CD14-positive monocyte (primary cell): ENCODE measurements around the gene CHD2. TPM values are rescaled to one million over a fixed set of nuclear protein-coding genes. Genes with fewer than 3 reads are reported as not detected.
A peak's percentile ranks its signal among the peaks of the same experiment; 100 is the strongest.

Source experiments
- DNase-seq, 3 donors: peaks; one replicate each; pipeline ENCODE4 v3.0.0-alpha.2; 2011 to 2022
- H2AFZ ChIP-seq: 2 replicates; pipeline ENCODE4 v1.6.0; 2012; ENCODE audit warnings: mild to moderate bottlenecking, low read depth, low read length, inconsistent platforms; ENCODE audit not compliant: insufficient read depth, poor library complexity, severe bottlenecking
- H3K27ac ChIP-seq, 2 donors: 1 replicate in 1 of 2; 2 replicates in 1 of 2; pipeline ENCODE4 v1.5.1; 2012 to 2013; ENCODE audit warnings: low read length in 2 of 2, control low read depth in 1 of 2, inconsistent platforms in 1 of 2, low read depth in 1 of 2, mild to moderate bottlenecking in 1 of 2
- H3K27me3 ChIP-seq, 2 donors: one replicate each; pipeline versions ENCODE4 v1.6.0 to v1.6.1; 2011 to 2013; ENCODE audit warnings: low read length in 2 of 2; ENCODE audit not compliant: control insufficient read depth in 2 of 2, insufficient read depth in 2 of 2
- H3K36me3 ChIP-seq, 2 donors: replicated peaks in 1 of 2; 1 replicate in 1 of 2; 2 replicates in 1 of 2; pipeline versions ENCODE4 v1.5.1 to v1.6.1; 2012 to 2013; ENCODE audit warnings: low read length in 2 of 2, control low read depth in 1 of 2, inconsistent platforms in 1 of 2, mild to moderate bottlenecking in 1 of 2; ENCODE audit not compliant: insufficient read depth in 2 of 2, control insufficient read depth in 1 of 2
- H3K4me1 ChIP-seq, 2 donors: 1 replicate in 1 of 2; 2 replicates in 1 of 2; pipeline versions ENCODE4 v1.5.1 to v1.6.1; 2012 to 2013; ENCODE audit warnings: low read length in 2 of 2, control low read depth in 1 of 2, inconsistent platforms in 1 of 2, mild to moderate bottlenecking in 1 of 2, moderate library complexity in 1 of 2; ENCODE audit not compliant: insufficient read depth in 2 of 2, control insufficient read depth in 1 of 2
- H3K4me2 ChIP-seq: replicated peaks from 2 replicates; pipeline ENCODE3; 2012; ENCODE audit warnings: low read length, moderate library complexity, mild to moderate bottlenecking; ENCODE audit not compliant: poor library complexity, severe bottlenecking; ENCODE audit errors: extremely low read depth
- H3K4me3 ChIP-seq, 3 experiments: fragments of 200-600 bp in 1 of 3; sonication (generic) in 1 of 3; replicated peaks in 1 of 3; 1 replicate in 2 of 3; 2 replicates in 1 of 3; pipeline ENCODE4 v1.5.1; 2011 to 2013; ENCODE audit warnings: low read length in 3 of 3, mild to moderate bottlenecking in 3 of 3, control low read depth in 2 of 3, low read depth in 2 of 3, inconsistent platforms in 1 of 3, moderate library complexity in 1 of 3
- H3K79me2 ChIP-seq: 2 replicates; pipeline ENCODE4 v1.6.0; 2012; ENCODE audit warnings: mild to moderate bottlenecking, control low read depth, inconsistent platforms, low read length, moderate library complexity; ENCODE audit not compliant: insufficient read depth
- H3K9ac ChIP-seq: 2 replicates; pipeline ENCODE4 v1.6.0; 2017; ENCODE audit warnings: low read length, mild to moderate bottlenecking; ENCODE audit not compliant: insufficient read depth, poor library complexity, severe bottlenecking
- H3K9me3 ChIP-seq, 2 donors: replicated peaks in 1 of 2; 1 replicate in 1 of 2; 2 replicates in 1 of 2; pipeline versions ENCODE4 v1.5.1 to v1.6.1; 2012 to 2013; ENCODE audit warnings: low read length in 2 of 2, control low read depth in 1 of 2; ENCODE audit not compliant: control insufficient read depth in 1 of 2, insufficient read depth in 1 of 2
- H4K20me1 ChIP-seq: 2 replicates; pipeline ENCODE4 v1.6.0; 2012; ENCODE audit warnings: mild to moderate bottlenecking, low read length, control low read depth, moderate library complexity; ENCODE audit not compliant: insufficient read depth
- H3K27ac Mint-ChIP-seq, 7 donors: one replicate each; pipeline ENCODE4 v1.8.0; 2020; ENCODE audit warnings: mild to moderate bottlenecking in 7 of 7, mixed read lengths in 7 of 7, moderate library complexity in 6 of 7, inconsistent platforms in 2 of 7
- H3K27me3 Mint-ChIP-seq, 3 donors: one replicate each; pipeline ENCODE4 v1.8.0; 2021 to 2022; ENCODE audit warnings: low read depth in 3 of 3, mild to moderate bottlenecking in 3 of 3, mixed read lengths in 3 of 3, moderate library complexity in 3 of 3, inconsistent platforms in 1 of 3
- H3K36me3 Mint-ChIP-seq, 2 donors: one replicate each; pipeline ENCODE4 v1.8.0; 2020; ENCODE audit warnings: mixed read lengths in 2 of 2, inconsistent platforms in 1 of 2, mild to moderate bottlenecking in 1 of 2
- H3K4me1 Mint-ChIP-seq: one replicate; pipeline ENCODE4 v1.8.0; 2020; ENCODE audit warnings: mild to moderate bottlenecking, mixed read lengths
- H3K4me3 Mint-ChIP-seq, 2 donors: one replicate each; pipeline ENCODE4 v1.8.0; 2020; ENCODE audit warnings: mild to moderate bottlenecking in 2 of 2, mixed read lengths in 2 of 2, moderate library complexity in 1 of 2
- H3K9me3 Mint-ChIP-seq, 7 donors: one replicate each; pipeline ENCODE4 v1.8.0; 2020 to 2022; ENCODE audit warnings: mixed read lengths in 7 of 7, mild to moderate bottlenecking in 6 of 7, moderate library complexity in 6 of 7, inconsistent platforms in 2 of 7
- WGBS: methylation state at CpG from one replicate; pipeline ENCODE4 v1.1.5; 2013; ENCODE audit warnings: missing lambda C conversion rate; ENCODE audit not compliant: insufficient coverage; 5-methylcytosine and 5-hydroxymethylcytosine counted together
- intact Hi-C, 2 donors: fragments of 100-400 bp; cut with micrococcal nuclease; formaldehyde crosslinking; loops; one replicate each; pipeline versions ENCODE4 v1.15.0 to v1.15.1; 2023
- polyA plus RNA-seq, 3 donors: library from polyadenylated mRNA; depleted of rRNA in 1 of 3; unstranded in 2 of 3; stranded (reverse) in 1 of 3; fragments of 300-500 nt in 2 of 3; fragments of >200 nt in 1 of 3; fragmentation: Illumina TruSeq in 2 of 3; gene quantifications; 1 replicate in 2 of 3; 2 replicates in 1 of 3; pipeline ENCODE4 v1.2.3, GENCODE V29; 2012 to 2021
- TF ChIP-seq, protein P1 (sequence below): fragments of 200-600 bp; IDR thresholded peaks from one replicate; pipeline ENCODE4 v1.8.0; 2022; ENCODE audit warnings: antibody characterized with exemption, mild to moderate bottlenecking

Gene CHD2
- polyA plus RNA-seq, 3 donors: 9.6 to 61.2 (median 11.4) TPM

DNA sequence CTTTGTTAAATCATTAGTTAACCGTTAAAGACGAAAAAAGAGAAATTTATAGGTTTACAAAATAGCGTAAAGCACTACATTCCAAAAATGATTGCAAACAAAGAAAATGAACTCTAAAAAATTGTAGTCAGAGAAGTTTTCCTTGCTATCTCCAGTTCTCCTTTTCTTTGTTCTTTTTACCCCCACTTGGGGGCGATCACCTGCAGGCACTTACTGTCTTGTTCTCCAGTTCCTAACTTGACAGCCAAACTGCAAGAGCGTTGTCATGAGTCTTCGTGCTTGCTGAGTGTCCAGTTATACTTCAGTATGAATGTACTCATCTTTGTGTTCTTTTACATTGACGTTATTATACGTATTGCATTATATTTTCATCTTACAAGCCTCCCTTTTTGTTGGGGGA, 54.5 kb downstream of the CHD2 start:
- WGBS: 100% methylated on average over 1 of the region's 8 CpGs
- peaks cover 12% of the 10 kb centered on the region for H3K4me1 Mint-ChIP-seq
- no peak overlapping the region for H2AFZ ChIP-seq
- peaks cover 19% of the 10 kb centered on the region for H3K79me2 ChIP-seq
- no peaks in the 10 kb centered on the region for H3K27me3 ChIP-seq
- peaks cover 86 to 100% of the 10 kb centered on the region in 2 donors for H3K36me3 ChIP-seq
- no peak overlapping the region for H3K4me3 ChIP-seq
- H3K27me3 Mint-ChIP-seq: peaks cover 0 to 2% (median 0%) of the 10 kb centered on the region in 3 donors
- H3K4me1 ChIP-seq: no peaks in the 10 kb centered on the region
- H3K9ac ChIP-seq: no peak overlapping the region
- no peak overlapping the region for H3K4me2 ChIP-seq
- DNase-seq: no peak
- peaks cover 5 to 7% of the 10 kb centered on the region in 2 donors for H3K9me3 ChIP-seq
- intact Hi-C loops: loop anchor here in 1 of 2 donors (10.0 kb wide), 1 partner anchor 50 kb away; no protein-coding TSS in a partner anchor
- H3K9me3 Mint-ChIP-seq: peaks cover 4 to 15% (median 10%) of the 10 kb centered on the region in 7 donors
- H3K4me3 Mint-ChIP-seq: no peak overlapping the region
- peaks cover 85 to 90% of the 10 kb centered on the region in 2 donors for H3K36me3 Mint-ChIP-seq
- no peak overlapping the region for H3K27ac ChIP-seq
- no peak overlapping the region for H3K27ac Mint-ChIP-seq
- TF ChIP-seq, protein P1, sequence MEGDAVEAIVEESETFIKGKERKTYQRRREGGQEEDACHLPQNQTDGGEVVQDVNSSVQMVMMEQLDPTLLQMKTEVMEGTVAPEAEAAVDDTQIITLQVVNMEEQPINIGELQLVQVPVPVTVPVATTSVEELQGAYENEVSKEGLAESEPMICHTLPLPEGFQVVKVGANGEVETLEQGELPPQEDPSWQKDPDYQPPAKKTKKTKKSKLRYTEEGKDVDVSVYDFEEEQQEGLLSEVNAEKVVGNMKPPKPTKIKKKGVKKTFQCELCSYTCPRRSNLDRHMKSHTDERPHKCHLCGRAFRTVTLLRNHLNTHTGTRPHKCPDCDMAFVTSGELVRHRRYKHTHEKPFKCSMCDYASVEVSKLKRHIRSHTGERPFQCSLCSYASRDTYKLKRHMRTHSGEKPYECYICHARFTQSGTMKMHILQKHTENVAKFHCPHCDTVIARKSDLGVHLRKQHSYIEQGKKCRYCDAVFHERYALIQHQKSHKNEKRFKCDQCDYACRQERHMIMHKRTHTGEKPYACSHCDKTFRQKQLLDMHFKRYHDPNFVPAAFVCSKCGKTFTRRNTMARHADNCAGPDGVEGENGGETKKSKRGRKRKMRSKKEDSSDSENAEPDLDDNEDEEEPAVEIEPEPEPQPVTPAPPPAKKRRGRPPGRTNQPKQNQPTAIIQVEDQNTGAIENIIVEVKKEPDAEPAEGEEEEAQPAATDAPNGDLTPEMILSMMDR: peak; percentile 52
- peaks cover 59% of the 10 kb centered on the region for H4K20me1 ChIP-seq

DNA sequence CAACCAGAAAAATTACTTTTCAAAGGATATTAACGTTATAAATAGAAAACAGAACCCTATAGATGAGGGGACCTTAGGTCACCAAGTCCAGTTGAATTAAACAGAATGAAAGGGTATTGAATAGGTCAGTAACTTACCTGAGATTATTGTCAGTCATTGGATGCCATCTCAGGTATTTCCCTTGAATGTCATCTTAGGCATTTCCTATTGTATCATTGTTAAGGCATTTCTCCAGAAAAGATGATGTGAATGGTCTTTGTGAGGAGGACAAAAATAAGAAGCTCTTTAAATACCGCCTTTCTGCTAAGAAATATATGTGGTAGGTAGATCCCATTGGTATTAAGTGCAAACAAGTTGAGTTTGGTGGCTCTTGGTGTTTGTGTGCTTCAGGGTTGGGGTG, 55.6 kb downstream of the CHD2 start:
- Histone ChIP-seq H2AFZ (no peak overlapping the region), H3K79me2 (peaks cover 27% of the 10 kb centered on the region), H3K4me3 (no peak overlapping the region), H3K9me3 (no peaks in the 10 kb centered on the region), H3K4me1 (no peaks in the 10 kb centered on the region), H3K27ac (no peak overlapping the region), H3K4me2 (no peak overlapping the region), H4K20me1 (peaks cover 60% of the 10 kb centered on the region), H3K9ac (no peak overlapping the region), H3K36me3 (peaks cover 85 to 100% of the 10 kb centered on the region in 2 donors), H3K27me3 (no peaks in the 10 kb centered on the region)
- Mint-ChIP-seq H3K4me3 (no peak overlapping the region), H3K27ac (no peak overlapping the region), H3K36me3 (peaks cover 80 to 88% of the 10 kb centered on the region in 2 donors), H3K4me1 (peaks cover 12% of the 10 kb centered on the region), H3K9me3 (peaks cover 0 to 10% (median 5%) of the 10 kb centered on the region in 7 donors), H3K27me3 (peaks cover 0 to 2% (median 0%) of the 10 kb centered on the region in 3 donors)
- no peak for DNase-seq
- TF ChIP-seq, protein P1: no peak
- intact Hi-C loops: loop anchor here in 1 of 2 donors (10.0 kb wide), 1 partner anchor 49 kb away; no protein-coding TSS in a partner anchor
- 100% methylated on average over 1 of the region's 2 CpGs for WGBS
